Measurements from ENCODE around the gene OR2T2.
"Not testable (repeated sequence)": the region's sequence is repeated elsewhere in the genome, so short reads cannot be mapped to it uniquely, and the experiment has no call there.

DNA sequence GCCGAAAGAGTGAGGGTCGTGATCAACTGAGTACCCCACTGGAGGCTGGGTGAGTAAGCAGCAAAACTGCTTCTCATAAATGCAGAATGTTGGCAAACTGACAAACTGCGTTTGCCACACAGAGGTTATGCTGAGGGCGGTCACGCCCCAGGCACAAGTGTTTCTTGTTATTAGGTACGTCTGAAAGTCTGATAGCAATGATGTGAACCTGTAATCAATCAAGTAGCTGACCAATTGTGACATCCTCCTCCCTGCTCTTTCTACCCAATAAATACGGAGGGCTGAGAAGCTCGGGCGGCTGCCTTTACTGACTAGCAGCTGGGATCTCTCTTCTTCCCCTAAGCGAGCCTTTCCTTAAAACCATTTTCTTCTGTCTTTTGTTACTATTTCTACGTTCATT lies 13.8 kb upstream of the OR2T2 start:
- TF ChIP-seq, protein P1, sequence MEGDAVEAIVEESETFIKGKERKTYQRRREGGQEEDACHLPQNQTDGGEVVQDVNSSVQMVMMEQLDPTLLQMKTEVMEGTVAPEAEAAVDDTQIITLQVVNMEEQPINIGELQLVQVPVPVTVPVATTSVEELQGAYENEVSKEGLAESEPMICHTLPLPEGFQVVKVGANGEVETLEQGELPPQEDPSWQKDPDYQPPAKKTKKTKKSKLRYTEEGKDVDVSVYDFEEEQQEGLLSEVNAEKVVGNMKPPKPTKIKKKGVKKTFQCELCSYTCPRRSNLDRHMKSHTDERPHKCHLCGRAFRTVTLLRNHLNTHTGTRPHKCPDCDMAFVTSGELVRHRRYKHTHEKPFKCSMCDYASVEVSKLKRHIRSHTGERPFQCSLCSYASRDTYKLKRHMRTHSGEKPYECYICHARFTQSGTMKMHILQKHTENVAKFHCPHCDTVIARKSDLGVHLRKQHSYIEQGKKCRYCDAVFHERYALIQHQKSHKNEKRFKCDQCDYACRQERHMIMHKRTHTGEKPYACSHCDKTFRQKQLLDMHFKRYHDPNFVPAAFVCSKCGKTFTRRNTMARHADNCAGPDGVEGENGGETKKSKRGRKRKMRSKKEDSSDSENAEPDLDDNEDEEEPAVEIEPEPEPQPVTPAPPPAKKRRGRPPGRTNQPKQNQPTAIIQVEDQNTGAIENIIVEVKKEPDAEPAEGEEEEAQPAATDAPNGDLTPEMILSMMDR (IDR thresholded peaks at IDR 0.05) = not testable (repeated sequence)
- not testable (repeated sequence) for TF ChIP-seq POLR2A (IDR thresholded peaks at IDR 0.05)
